Measurements from ENCODE around the gene ELOVL2.

- TF ChIP-seq, protein P1, sequence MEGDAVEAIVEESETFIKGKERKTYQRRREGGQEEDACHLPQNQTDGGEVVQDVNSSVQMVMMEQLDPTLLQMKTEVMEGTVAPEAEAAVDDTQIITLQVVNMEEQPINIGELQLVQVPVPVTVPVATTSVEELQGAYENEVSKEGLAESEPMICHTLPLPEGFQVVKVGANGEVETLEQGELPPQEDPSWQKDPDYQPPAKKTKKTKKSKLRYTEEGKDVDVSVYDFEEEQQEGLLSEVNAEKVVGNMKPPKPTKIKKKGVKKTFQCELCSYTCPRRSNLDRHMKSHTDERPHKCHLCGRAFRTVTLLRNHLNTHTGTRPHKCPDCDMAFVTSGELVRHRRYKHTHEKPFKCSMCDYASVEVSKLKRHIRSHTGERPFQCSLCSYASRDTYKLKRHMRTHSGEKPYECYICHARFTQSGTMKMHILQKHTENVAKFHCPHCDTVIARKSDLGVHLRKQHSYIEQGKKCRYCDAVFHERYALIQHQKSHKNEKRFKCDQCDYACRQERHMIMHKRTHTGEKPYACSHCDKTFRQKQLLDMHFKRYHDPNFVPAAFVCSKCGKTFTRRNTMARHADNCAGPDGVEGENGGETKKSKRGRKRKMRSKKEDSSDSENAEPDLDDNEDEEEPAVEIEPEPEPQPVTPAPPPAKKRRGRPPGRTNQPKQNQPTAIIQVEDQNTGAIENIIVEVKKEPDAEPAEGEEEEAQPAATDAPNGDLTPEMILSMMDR (IDR thresholded peaks at IDR 0.05; ENCODE audit: insufficient read depth, low read length, poor library complexity, severe bottlenecking): no peak
- TF ChIP-seq EZH2phosphoT487 (conservative IDR thresholded peaks at IDR 0.05; ENCODE audit: low read length): no peak
These were observed 87.3 kb downstream of the ELOVL2 start for GRCh38 chr6:10956776-10957175.

All from SU-DHL-6 (cell line).